Activated CD8-positive, alpha-beta memory T cell treated with anti-CD3 and anti-CD28 coated beads, Interleukin-2, amount 50 U/mL, for 1 hour (primary cell): Measurements from ENCODE around the gene MFSD6.
A peak's percentile ranks its signal among the peaks of the same experiment; 100 is the strongest.

Experiments
- DNase-seq: peaks from one replicate; pipeline ENCODE4 v3.0.0-alpha.2; 2020; ENCODE audit errors: extremely low read depth

Gene MFSD6

GRCh38 chr2:190530248-190530900, 122.2 kb downstream of the MFSD6 start:
- no peak for DNase-seq

- DNase-seq = no peak
Measured at GRCh38 chr2:190532581-190532980, 124.4 kb downstream of the MFSD6 start.

- no peak for DNase-seq
Measured at GRCh38 chr2:190533175-190533967, 125.2 kb downstream of the MFSD6 start.

- DNase-seq = peak; percentile 22
Measured at GRCh38 chr2:190533968-190534309, 125.8 kb downstream of the MFSD6 start.

- DNase-seq = peak; percentile 38
Measured at GRCh38 chr2:190534310-190535120, 126.4 kb downstream of the MFSD6 start, which contains the start of gene NEMP2. TSS of gene NEMP2 (minus strand) at chr2:190534722. CDS start at chr2:190534655, 67 bp downstream.

GRCh38 chr2:190535121-190535439, 126.9 kb downstream of the MFSD6 start:
- DNase-seq = no peak

- no peak for DNase-seq
Measured at GRCh38 chr2:190535586-190535985, 127.4 kb downstream of the MFSD6 start.

GRCh38 chr2:190537765-190538164, 129.6 kb downstream of the MFSD6 start:
- no peak for DNase-seq

- no peak for DNase-seq
Measured at GRCh38 chr2:190538201-190538600, 130.0 kb downstream of the MFSD6 start.

- no peak for DNase-seq
Measured at GRCh38 chr2:190540048-190540447, 131.9 kb downstream of the MFSD6 start.

GRCh38 chr2:190545093-190545492, 136.9 kb downstream of the MFSD6 start:
- DNase-seq = no peak

GRCh38 chr2:190545555-190546385, 137.6 kb downstream of the MFSD6 start:
- no peak for DNase-seq

- DNase-seq = no peak
Measured at GRCh38 chr2:190546734-190547133, 138.6 kb downstream of the MFSD6 start.

- DNase-seq = no peak
Measured at GRCh38 chr2:190547886-190548285, 139.7 kb downstream of the MFSD6 start.

GRCh38 chr2:190550137-190550536, 142.0 kb downstream of the MFSD6 start:
- no peak for DNase-seq
